Thyroid gland (tissue), 4 donors: ENCODE measurements around the gene SLC22A13. TPM values are rescaled to one million over a fixed set of nuclear protein-coding genes. Genes with fewer than 3 reads are reported as not detected.
"Not testable (repeated sequence)": the region's sequence is repeated elsewhere in the genome, so short reads cannot be mapped to it uniquely, and the experiment has no call there.

Source experiments
- DNase-seq, 2 donors: peaks; one replicate each; pipeline ENCODE4 v3.0.0-alpha.2; 2019
- H3K27ac ChIP-seq, 3 donors: fragments of 200-600 bp; sonication (generic); 1 replicate in 2 of 3; 2 replicates in 1 of 3; pipeline ENCODE4 v1.5.1; 2016 to 2019; ENCODE audit warnings: mild to moderate bottlenecking in 1 of 3, moderate library complexity in 1 of 3
- H3K27me3 ChIP-seq: fragments of 200-600 bp; sonication (generic); one replicate; pipeline ENCODE4 v1.5.1; 2019
- H3K36me3 ChIP-seq, 2 donors: fragments of 200-600 bp; sonication (generic); one replicate each; pipeline ENCODE4 v1.5.1; 2016 to 2019
- H3K4me1 ChIP-seq, 2 donors: fragments of 200-600 bp; sonication (generic); one replicate each; pipeline ENCODE4 v1.5.1; 2017 to 2019
- H3K4me3 ChIP-seq, 3 donors: fragments of 200-600 bp; sonication (generic); replicated peaks in 1 of 3; 1 replicate in 2 of 3; 2 replicates in 1 of 3; pipeline ENCODE4 v1.5.1; 2016; ENCODE audit warnings: mild to moderate bottlenecking in 1 of 3
- H3K9me3 ChIP-seq: fragments of 200-600 bp; sonication (generic); one replicate; pipeline ENCODE4 v1.5.1; 2017
- POLR2A ChIP-seq, 2 donors: fragments of 450-650 bp; IDR thresholded peaks; one replicate each; pipeline ENCODE4 v1.6.1; 2017; ENCODE audit warnings: antibody characterized with exemption in 2 of 2, mild to moderate bottlenecking in 2 of 2, moderate library complexity in 1 of 2
- WGBS, 2 donors: methylation state at CpG; one replicate each; pipeline ENCODE4 v1.1.5; 2017; 5-methylcytosine and 5-hydroxymethylcytosine counted together
- intact Hi-C: fragments of 100-400 bp; cut with DNase I; formaldehyde crosslinking; loops from one replicate; pipeline ENCODE4 v1.15.1; 2023
- total RNA-seq, 4 donors: library from RNA; depleted of rRNA; stranded (reverse); fragments of >200 nt; gene quantifications; one replicate each; pipeline ENCODE4 v1.2.3, GENCODE V29; 2016
- TF ChIP-seq, protein P1 (sequence below), 6 experiments: fragments of 200-600 bp in 3 of 6; fragments of 450-650 bp in 3 of 6; sonication (generic) in 3 of 6; IDR thresholded peaks; one replicate each; pipeline ENCODE4 v1.5.1; 2016 to 2019; ENCODE audit warnings: antibody characterized with exemption in 6 of 6, mild to moderate bottlenecking in 2 of 6, inconsistent platforms in 1 of 6, moderate library complexity in 1 of 6

Gene SLC22A13
- total RNA-seq, 4 donors from 2014 or later, result 0.54 to 0.56 TPM; not detected in 2

DNA sequence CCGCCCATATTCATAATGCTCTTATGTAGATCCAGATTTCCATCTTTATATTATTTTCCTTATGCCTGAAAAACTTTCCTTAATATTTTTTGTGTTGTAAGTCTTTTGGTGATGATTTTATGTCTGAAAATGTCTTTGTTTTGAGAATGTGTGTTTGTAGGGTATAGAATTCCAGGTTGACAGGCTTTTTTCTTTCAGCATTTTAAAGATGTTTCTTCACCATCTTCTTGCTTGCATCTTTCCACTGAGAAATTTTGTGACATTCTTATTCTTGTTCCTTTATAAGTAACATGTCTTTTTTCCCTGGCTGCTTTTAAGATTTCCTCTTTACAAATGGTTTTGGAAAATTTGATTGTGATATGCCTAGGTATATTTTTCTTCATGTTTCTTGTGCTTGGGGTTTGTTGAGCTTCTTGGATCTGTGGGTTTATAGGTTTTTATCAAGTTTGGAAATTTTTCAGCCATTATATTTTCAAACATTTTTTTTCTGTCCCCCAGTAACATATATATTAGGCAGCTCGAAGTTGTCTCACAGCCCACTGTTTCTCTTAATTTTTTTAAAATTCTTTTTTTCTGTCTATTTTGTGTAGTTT lies 27.1 kb upstream of the SLC22A13 start:
- Histone ChIP-seq H3K27ac (no peak overlapping the region), H3K4me3 (no peak overlapping the region), H3K4me1 (no peaks in the 10 kb centered on the region), H3K27me3 (no peaks in the 10 kb centered on the region), H3K9me3 (no peaks in the 10 kb centered on the region), H3K36me3 (peaks cover 8 to 18% of the 10 kb centered on the region in 2 donors)
- WGBS, 2 donors, result 98 to 99% methylated on average over 2 of the region's 2 CpGs
- no peak for DNase-seq
- intact Hi-C loops, result no loop called here
- TF ChIP-seq, protein P1, sequence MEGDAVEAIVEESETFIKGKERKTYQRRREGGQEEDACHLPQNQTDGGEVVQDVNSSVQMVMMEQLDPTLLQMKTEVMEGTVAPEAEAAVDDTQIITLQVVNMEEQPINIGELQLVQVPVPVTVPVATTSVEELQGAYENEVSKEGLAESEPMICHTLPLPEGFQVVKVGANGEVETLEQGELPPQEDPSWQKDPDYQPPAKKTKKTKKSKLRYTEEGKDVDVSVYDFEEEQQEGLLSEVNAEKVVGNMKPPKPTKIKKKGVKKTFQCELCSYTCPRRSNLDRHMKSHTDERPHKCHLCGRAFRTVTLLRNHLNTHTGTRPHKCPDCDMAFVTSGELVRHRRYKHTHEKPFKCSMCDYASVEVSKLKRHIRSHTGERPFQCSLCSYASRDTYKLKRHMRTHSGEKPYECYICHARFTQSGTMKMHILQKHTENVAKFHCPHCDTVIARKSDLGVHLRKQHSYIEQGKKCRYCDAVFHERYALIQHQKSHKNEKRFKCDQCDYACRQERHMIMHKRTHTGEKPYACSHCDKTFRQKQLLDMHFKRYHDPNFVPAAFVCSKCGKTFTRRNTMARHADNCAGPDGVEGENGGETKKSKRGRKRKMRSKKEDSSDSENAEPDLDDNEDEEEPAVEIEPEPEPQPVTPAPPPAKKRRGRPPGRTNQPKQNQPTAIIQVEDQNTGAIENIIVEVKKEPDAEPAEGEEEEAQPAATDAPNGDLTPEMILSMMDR (IDR thresholded peaks at IDR 0.05), result no peak
- TF ChIP-seq POLR2A (IDR thresholded peaks at IDR 0.05), result no peak

DNA sequence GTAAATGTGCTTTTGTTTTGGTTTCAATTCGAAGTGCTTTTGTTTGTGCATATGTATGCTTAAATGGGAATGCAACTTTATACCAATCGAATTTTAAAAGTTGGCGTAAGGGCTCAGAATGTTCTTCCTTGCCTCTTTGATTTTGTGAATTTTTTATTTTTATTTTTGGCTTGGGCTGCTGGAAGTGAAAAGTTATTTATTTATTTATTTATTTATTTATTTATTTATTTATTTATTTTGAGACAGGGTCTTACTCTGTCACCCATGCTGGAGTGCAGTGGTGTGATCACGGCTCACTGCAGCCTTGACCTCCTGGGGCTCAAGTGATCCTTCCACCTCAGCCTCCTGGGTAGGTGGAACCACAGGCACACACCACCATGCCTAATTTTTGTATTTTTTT lies 22.8 kb upstream of the SLC22A13 start:
- intact Hi-C loops, H3K4me1 ChIP-seq, H3K27ac ChIP-seq, H3K9me3 ChIP-seq, DNase-seq, H3K4me3 ChIP-seq, H3K27me3 ChIP-seq: not testable (repeated sequence)
- WGBS, 2 donors, result 96 to 99% methylated on average over 4 of the region's 4 CpGs
- peaks cover 4 to 12% of the 10 kb centered on the region in 2 donors for H3K36me3 ChIP-seq

- TF ChIP-seq, protein P1 (IDR thresholded peaks at IDR 0.05), result no peak
- TF ChIP-seq POLR2A (IDR thresholded peaks at IDR 0.05), result no peak
- intact Hi-C loops, result no loop called here
- no peak overlapping the region for H3K4me3 ChIP-seq
- no peaks in the 10 kb centered on the region for H3K9me3 ChIP-seq
- WGBS, 2 donors, result 96 to 99% methylated on average over 4 of the region's 4 CpGs
- peaks cover 0 to 8% of the 10 kb centered on the region in 2 donors for H3K36me3 ChIP-seq
- H3K4me1 ChIP-seq, result no peaks in the 10 kb centered on the region
- no peaks in the 10 kb centered on the region for H3K27me3 ChIP-seq
- no peak for DNase-seq
- no peak overlapping the region for H3K27ac ChIP-seq
Observed at GRCh38 chr3:38245930-38246329, 19.7 kb upstream of the SLC22A13 start.

DNA sequence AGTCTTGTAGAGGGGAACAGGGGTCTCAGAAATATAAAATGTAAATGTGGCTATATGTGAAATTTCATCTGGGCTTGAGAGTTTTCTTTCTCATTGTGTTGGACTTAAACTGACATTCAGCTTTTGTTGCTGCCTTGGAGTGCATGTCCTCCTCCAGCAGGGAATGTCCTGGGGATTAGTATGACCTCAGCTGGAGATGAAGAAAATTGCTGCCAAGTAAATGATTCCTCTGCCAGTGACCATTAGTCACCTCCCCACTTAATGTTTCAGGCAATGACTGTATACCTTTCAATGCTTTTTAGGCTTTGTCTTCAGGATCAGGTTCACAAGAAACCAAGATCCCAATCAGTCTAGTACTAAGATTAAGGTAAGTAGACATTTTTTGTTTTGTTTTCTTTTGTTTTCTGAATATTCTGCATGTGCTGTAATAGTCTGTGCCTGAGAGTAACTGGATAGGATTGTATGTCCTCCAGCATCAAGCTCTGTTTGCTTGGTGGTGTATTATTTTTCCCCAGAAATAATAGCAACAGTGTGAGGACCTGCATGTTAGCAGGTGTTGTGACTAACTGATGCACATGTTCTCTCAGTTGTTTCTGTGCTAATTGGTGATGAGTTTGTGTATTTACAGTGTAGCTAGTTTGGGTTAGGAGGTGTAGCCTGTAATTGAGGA lies 18.1 kb upstream of the SLC22A13 start:
- DNase-seq, result no peak
- Histone ChIP-seq H3K9me3 (no peaks in the 10 kb centered on the region), H3K4me3 (no peak overlapping the region), H3K36me3 (peaks cover 8 to 10% of the 10 kb centered on the region in 2 donors), H3K27me3 (no peaks in the 10 kb centered on the region), H3K4me1 (no peaks in the 10 kb centered on the region), H3K27ac (no peak overlapping the region)
- intact Hi-C loops, result no loop called here
- TF ChIP-seq, protein P1 (IDR thresholded peaks at IDR 0.05), result peak in 1 of 6 experiments; percentile 11
- TF ChIP-seq POLR2A (IDR thresholded peaks at IDR 0.05), result no peak

GRCh38 chr3:38250198-38250597 lies 15.4 kb upstream of the SLC22A13 start:
- H3K36me3 ChIP-seq, result peaks cover 21 to 29% of the 10 kb centered on the region in 2 donors

More at GRCh38 chr3:38250198-38250597, 15.4 kb upstream of the SLC22A13 start:
- Histone ChIP-seq H3K27ac (no peak overlapping the region), H3K4me3 (no peak overlapping the region), H3K9me3 (no peaks in the 10 kb centered on the region), H3K4me1 (no peaks in the 10 kb centered on the region), H3K27me3 (no peaks in the 10 kb centered on the region)
- TF ChIP-seq, protein P1 (IDR thresholded peaks at IDR 0.05), result no peak
- no peak for TF ChIP-seq POLR2A (IDR thresholded peaks at IDR 0.05)
- 93 to 100% methylated on average over 2 of the region's 2 CpGs for WGBS, 2 donors
- DNase-seq, result no peak
- intact Hi-C loops, result no loop called here
